ENCODE data around the gene HIVEP3. TPM values are rescaled to one million over a fixed set of nuclear protein-coding genes. Genes with fewer than 3 reads are reported as not detected.

The HIVEP3 gene
- total RNA-seq (10 to 100 TPM in 1 of 5 donors, 1 to 10 TPM in 4; 7.0 to 15.3 (median 8.8) TPM), total RNA-seq (5.5 to 246 (median 11.5) reads per million in 29 experiments)
- total RNA-seq (2013), result 11.4 TPM

GRCh38 chr1:41918450-41919043 is at the start of gene HIVEP3:
TSS of gene HIVEP3 (minus strand) at chr1:41918922.
- H3K4me3 ChIP-seq (ENCODE audit: control insufficient read depth in 1 of 2, extremely low read depth in 1 of 2, low read length in 1 of 2), result peak within 1 kb of the TSS; percentile 58 to 82
- CTCF ChIA-PET, result interaction anchor here in 1 of 2 donors (1.4 to 5.2 kb wide), 2 partner anchors 23 to 26 kb away, joined by 3 to 37 read pairs; no protein-coding TSS in a partner anchor
- no peaks in the 10 kb centered on the region for H3K36me3 Mint-ChIP-seq
- H3K27me3 ChIP-seq (replicated peaks in 1 of 2; ENCODE audit: control insufficient read depth in 2 of 2, extremely low read depth in 1 of 2, insufficient read depth in 2 of 2, low read length in 1 of 2), result no peaks in the 10 kb centered on the region
- H3K4me1 Mint-ChIP-seq, result peaks cover 71 to 81% (median 72%) of the 10 kb centered on the region in 3 donors
- H3K27ac Mint-ChIP-seq, result peak within 1 kb of the TSS; percentile 97
- no peaks in the 10 kb centered on the region for H3K9me3 ChIP-seq
- ATAC-seq (replicated peaks in 1 of 4) (no peak), DNase-seq (no peak)
- H3K36me3 ChIP-seq (ENCODE audit: control insufficient read depth in 2 of 2, extremely low read depth in 1 of 2, insufficient read depth in 1 of 2, low read length in 1 of 2), result no peaks in the 10 kb centered on the region
- peaks cover 55 to 59% of the 10 kb centered on the region in 2 experiments for H3K4me1 ChIP-seq (ENCODE audit: control insufficient read depth in 1 of 2, extremely low read depth in 1 of 2, insufficient read depth in 2 of 2, low read length in 2 of 2)
- 26% methylated on average over 5 of the region's 15 CpGs for WGBS (ENCODE audit: insufficient coverage)
- H3K9me3 Mint-ChIP-seq, result peaks cover 0 to 3% (median 0%) of the 10 kb centered on the region in 3 donors
- peak within 1 kb of the TSS; percentile 88 to 91 (median 90) for H3K4me3 Mint-ChIP-seq
- H3K27me3 Mint-ChIP-seq, result peaks cover 0 to 3% of the 10 kb centered on the region in 2 donors
- POLR2A ChIA-PET, result interaction anchor here in 1 of 2 donors (1.1 kb wide), 1 partner anchor 26 kb away, joined by 3 read pairs; no protein-coding TSS in a partner anchor
- H3K27ac ChIP-seq (ENCODE audit: low read length), result peak within 1 kb of the TSS; percentile 81

DNA sequence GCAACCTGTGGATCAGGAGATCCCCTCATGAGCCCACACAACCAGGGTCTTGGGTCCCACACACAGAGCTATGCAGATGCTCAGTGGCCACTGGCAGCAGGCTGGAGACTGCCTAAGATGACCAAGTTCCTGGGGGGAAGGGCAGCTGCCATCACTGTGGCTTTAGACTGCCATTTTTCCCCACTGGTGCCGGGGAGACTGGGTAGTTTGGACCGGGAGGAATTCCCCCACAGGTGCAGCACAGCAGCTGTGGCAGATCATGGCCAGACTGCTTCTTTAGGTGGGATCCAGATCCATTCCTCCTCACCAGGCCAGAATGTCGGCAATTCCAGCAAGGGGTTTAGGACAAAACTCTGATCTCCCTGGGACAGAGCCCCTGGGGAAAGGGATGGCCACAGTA is 45.7 kb upstream of the HIVEP3 start:
- Mint-ChIP-seq H3K9me3 (peaks cover 7 to 11% (median 10%) of the 10 kb centered on the region in 3 donors), H3K27ac (no peak overlapping the region), H3K36me3 (peaks cover 15% of the 10 kb centered on the region), H3K4me1 (peaks cover 1 to 11% (median 1%) of the 10 kb centered on the region in 3 donors), H3K4me3 (no peak overlapping the region), H3K27me3 (no peaks in the 10 kb centered on the region)
- POLR2A ChIA-PET, result interaction anchor here in 1 of 2 donors (0.6 kb wide), 1 partner anchor 145 kb away, joined by 3 read pairs; no protein-coding TSS in a partner anchor
- ATAC-seq (replicated peaks in 1 of 4) (no peak), DNase-seq (no peak)
- Histone ChIP-seq H3K36me3 (ENCODE audit: control insufficient read depth in 2 of 2, extremely low read depth in 1 of 2, insufficient read depth in 1 of 2, low read length in 1 of 2) (no peaks in the 10 kb centered on the region), H3K9me3 (no peaks in the 10 kb centered on the region), H3K4me1 (ENCODE audit: control insufficient read depth in 1 of 2, extremely low read depth in 1 of 2, insufficient read depth in 2 of 2, low read length in 2 of 2) (no peaks in the 10 kb centered on the region), H3K27ac (ENCODE audit: low read length) (no peak overlapping the region), H3K27me3 (replicated peaks in 1 of 2; ENCODE audit: control insufficient read depth in 2 of 2, extremely low read depth in 1 of 2, insufficient read depth in 2 of 2, low read length in 1 of 2) (no peaks in the 10 kb centered on the region), H3K4me3 (ENCODE audit: control insufficient read depth in 1 of 2, extremely low read depth in 1 of 2, low read length in 1 of 2) (no peak overlapping the region)
- CTCF ChIA-PET, result no interaction called here
- 90% methylated on average over 3 of the region's 3 CpGs for WGBS (ENCODE audit: insufficient coverage)

DNA sequence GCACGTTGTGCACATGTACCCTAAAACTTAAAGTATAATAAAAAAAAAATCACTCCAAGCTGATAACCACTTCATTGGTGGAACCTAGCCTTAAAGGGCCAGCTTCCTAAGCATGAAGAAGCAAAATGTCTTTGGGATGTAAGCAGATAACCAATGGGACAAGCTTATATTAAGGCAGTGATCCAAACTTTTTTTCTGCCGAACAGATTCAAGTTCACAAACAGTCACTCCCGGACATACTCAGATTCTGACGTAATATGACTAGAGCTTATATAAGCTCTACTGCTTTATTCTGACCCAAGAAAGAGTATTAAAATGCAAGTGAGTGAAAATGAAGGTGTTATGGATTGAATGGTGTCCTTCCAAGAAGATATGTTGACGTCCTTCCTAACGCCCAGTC is 44.9 kb upstream of the HIVEP3 start:
- CTCF ChIA-PET, result no interaction called here
- DNase-seq, result no peak
- ATAC-seq (replicated peaks in 1 of 4), result no peak
- POLR2A ChIA-PET, result no interaction called here
- H3K4me1 Mint-ChIP-seq, result peaks cover 1 to 11% (median 1%) of the 10 kb centered on the region in 3 donors
- peaks cover 18% of the 10 kb centered on the region for H3K36me3 Mint-ChIP-seq
- no peak overlapping the region for H3K4me3 ChIP-seq (ENCODE audit: control insufficient read depth in 1 of 2, extremely low read depth in 1 of 2, low read length in 1 of 2)
- H3K4me1 ChIP-seq (ENCODE audit: control insufficient read depth in 1 of 2, extremely low read depth in 1 of 2, insufficient read depth in 2 of 2, low read length in 2 of 2), result no peaks in the 10 kb centered on the region
- H3K36me3 ChIP-seq (ENCODE audit: control insufficient read depth in 2 of 2, extremely low read depth in 1 of 2, insufficient read depth in 1 of 2, low read length in 1 of 2), result no peaks in the 10 kb centered on the region
- H3K9me3 ChIP-seq, result no peaks in the 10 kb centered on the region
- WGBS (ENCODE audit: insufficient coverage), result 100% methylated on average over 2 of the region's 6 CpGs
- H3K27me3 Mint-ChIP-seq, result no peaks in the 10 kb centered on the region
- H3K27ac Mint-ChIP-seq, result no peak overlapping the region
- no peak overlapping the region for H3K27ac ChIP-seq (ENCODE audit: low read length)
- H3K27me3 ChIP-seq (replicated peaks in 1 of 2; ENCODE audit: control insufficient read depth in 2 of 2, extremely low read depth in 1 of 2, insufficient read depth in 2 of 2, low read length in 1 of 2), result no peaks in the 10 kb centered on the region
- peaks cover 7 to 11% (median 9%) of the 10 kb centered on the region in 3 donors for H3K9me3 Mint-ChIP-seq
- H3K4me3 Mint-ChIP-seq, result no peak overlapping the region

GRCh38 chr1:41958015-41958673 is 39.4 kb upstream of the HIVEP3 start:
- Histone ChIP-seq H3K4me3 (ENCODE audit: control insufficient read depth in 1 of 2, extremely low read depth in 1 of 2, low read length in 1 of 2) (no peak overlapping the region), H3K4me1 (ENCODE audit: control insufficient read depth in 1 of 2, extremely low read depth in 1 of 2, insufficient read depth in 2 of 2, low read length in 2 of 2) (no peaks in the 10 kb centered on the region), H3K27me3 (replicated peaks in 1 of 2; ENCODE audit: control insufficient read depth in 2 of 2, extremely low read depth in 1 of 2, insufficient read depth in 2 of 2, low read length in 1 of 2) (no peaks in the 10 kb centered on the region), H3K9me3 (no peaks in the 10 kb centered on the region), H3K27ac (ENCODE audit: low read length) (no peak overlapping the region), H3K36me3 (ENCODE audit: control insufficient read depth in 2 of 2, extremely low read depth in 1 of 2, insufficient read depth in 1 of 2, low read length in 1 of 2) (no peaks in the 10 kb centered on the region)
- peaks cover 2% of the 10 kb centered on the region for H3K36me3 Mint-ChIP-seq
- H3K27me3 Mint-ChIP-seq, result no peaks in the 10 kb centered on the region
- ChIA-PET POLR2A (no interaction called here), CTCF (interaction anchor here in 1 of 2 donors (0.6 kb wide), 1 partner anchor 169 kb away, joined by 3 read pairs; no protein-coding TSS in a partner anchor)
- H3K4me3 Mint-ChIP-seq, result no peak overlapping the region
- H3K4me1 Mint-ChIP-seq, result peaks cover 10 to 22% (median 10%) of the 10 kb centered on the region in 3 donors
- ATAC-seq (replicated peaks in 1 of 4) (no peak), DNase-seq (no peak)
- 97% methylated on average over 6 of the region's 6 CpGs for WGBS (ENCODE audit: insufficient coverage)
- H3K9me3 Mint-ChIP-seq, result no peaks in the 10 kb centered on the region
- H3K27ac Mint-ChIP-seq, result no peak overlapping the region

DNA sequence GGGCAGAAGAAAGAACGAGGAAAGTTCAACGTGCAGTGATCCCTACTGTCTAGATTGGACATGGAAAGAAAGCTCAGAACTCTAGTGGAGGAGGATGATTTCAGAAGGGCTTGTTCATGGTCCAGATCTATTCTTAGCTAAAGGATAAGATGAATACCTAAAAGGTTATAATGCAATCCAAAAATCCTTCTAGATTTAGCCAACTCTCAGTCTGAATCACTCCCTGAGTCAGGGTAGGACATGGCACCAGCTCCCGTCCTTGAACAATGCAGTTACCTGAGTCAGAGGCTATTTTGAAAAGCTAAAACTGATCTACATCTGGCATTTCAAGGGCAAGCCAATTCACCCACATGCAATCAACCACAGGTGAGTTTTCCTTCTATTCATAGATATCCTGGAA is 38.8 kb upstream of the HIVEP3 start:
- POLR2A ChIA-PET, result no interaction called here

GRCh38 chr1:41955461-41956159 is 36.9 kb upstream of the HIVEP3 start:
- Mint-ChIP-seq H3K27ac (no peak overlapping the region), H3K4me3 (no peak overlapping the region), H3K9me3 (peaks cover 4 to 10% (median 5%) of the 10 kb centered on the region in 3 donors), H3K36me3 (peaks cover 13% of the 10 kb centered on the region), H3K4me1 (peaks cover 9 to 19% (median 10%) of the 10 kb centered on the region in 3 donors), H3K27me3 (no peaks in the 10 kb centered on the region)
- ATAC-seq (replicated peaks in 1 of 4) (peak in 1 of 4 experiments; percentile 46), DNase-seq (no peak)
- H3K27me3 ChIP-seq (replicated peaks in 1 of 2; ENCODE audit: control insufficient read depth in 2 of 2, extremely low read depth in 1 of 2, insufficient read depth in 2 of 2, low read length in 1 of 2), result no peaks in the 10 kb centered on the region
- no peaks in the 10 kb centered on the region for H3K4me1 ChIP-seq (ENCODE audit: control insufficient read depth in 1 of 2, extremely low read depth in 1 of 2, insufficient read depth in 2 of 2, low read length in 2 of 2)
- H3K27ac ChIP-seq (ENCODE audit: low read length), result no peak overlapping the region
- 5% methylated on average over 3 of the region's 9 CpGs for WGBS (ENCODE audit: insufficient coverage)
- no peaks in the 10 kb centered on the region for H3K36me3 ChIP-seq (ENCODE audit: control insufficient read depth in 2 of 2, extremely low read depth in 1 of 2, insufficient read depth in 1 of 2, low read length in 1 of 2)
- H3K9me3 ChIP-seq, result no peaks in the 10 kb centered on the region
- ChIA-PET POLR2A (interaction anchor here in 1 of 2 donors (0.6 kb wide), 2 partner anchors 90 to 305 kb away, joined by 3 read pairs; no protein-coding TSS in a partner anchor), CTCF (interaction anchor here in 1 of 2 donors (0.6 kb wide), 2 partner anchors 148 to 532 kb away, joined by 3 to 4 read pairs; no protein-coding TSS in a partner anchor)
- no peak overlapping the region for H3K4me3 ChIP-seq (ENCODE audit: control insufficient read depth in 1 of 2, extremely low read depth in 1 of 2, low read length in 1 of 2)

More for the DNA sequence above, 38.8 kb upstream of the HIVEP3 start:
- Histone ChIP-seq H3K9me3 (no peaks in the 10 kb centered on the region), H3K4me1 (ENCODE audit: control insufficient read depth in 1 of 2, extremely low read depth in 1 of 2, insufficient read depth in 2 of 2, low read length in 2 of 2) (no peaks in the 10 kb centered on the region), H3K27ac (ENCODE audit: low read length) (no peak overlapping the region), H3K36me3 (ENCODE audit: control insufficient read depth in 2 of 2, extremely low read depth in 1 of 2, insufficient read depth in 1 of 2, low read length in 1 of 2) (no peaks in the 10 kb centered on the region), H3K27me3 (replicated peaks in 1 of 2; ENCODE audit: control insufficient read depth in 2 of 2, extremely low read depth in 1 of 2, insufficient read depth in 2 of 2, low read length in 1 of 2) (no peaks in the 10 kb centered on the region), H3K4me3 (ENCODE audit: control insufficient read depth in 1 of 2, extremely low read depth in 1 of 2, low read length in 1 of 2) (no peak overlapping the region)
- H3K4me3 Mint-ChIP-seq, result no peak overlapping the region
- 92% methylated on average over 2 of the region's 3 CpGs for WGBS (ENCODE audit: insufficient coverage)
- peaks cover 10 to 22% (median 10%) of the 10 kb centered on the region in 3 donors for H3K4me1 Mint-ChIP-seq
- CTCF ChIA-PET, result interaction anchor here in 1 of 2 donors (0.6 kb wide), 1 partner anchor 168 kb away, joined by 3 read pairs; no protein-coding TSS in a partner anchor
- H3K27me3 Mint-ChIP-seq, result no peaks in the 10 kb centered on the region
- no peak overlapping the region for H3K27ac Mint-ChIP-seq
- ATAC-seq (replicated peaks in 1 of 4), result no peak
- H3K36me3 Mint-ChIP-seq, result peaks cover 2% of the 10 kb centered on the region
- no peak for DNase-seq
- no peaks in the 10 kb centered on the region for H3K9me3 Mint-ChIP-seq

All from T-cell (primary cell).